ENCODE results near the gene PPIH.
"Not testable (repeated sequence)": the region's sequence is repeated elsewhere in the genome, so short reads cannot be mapped to it uniquely, and the experiment has no call there.

The PPIH gene

DNA sequence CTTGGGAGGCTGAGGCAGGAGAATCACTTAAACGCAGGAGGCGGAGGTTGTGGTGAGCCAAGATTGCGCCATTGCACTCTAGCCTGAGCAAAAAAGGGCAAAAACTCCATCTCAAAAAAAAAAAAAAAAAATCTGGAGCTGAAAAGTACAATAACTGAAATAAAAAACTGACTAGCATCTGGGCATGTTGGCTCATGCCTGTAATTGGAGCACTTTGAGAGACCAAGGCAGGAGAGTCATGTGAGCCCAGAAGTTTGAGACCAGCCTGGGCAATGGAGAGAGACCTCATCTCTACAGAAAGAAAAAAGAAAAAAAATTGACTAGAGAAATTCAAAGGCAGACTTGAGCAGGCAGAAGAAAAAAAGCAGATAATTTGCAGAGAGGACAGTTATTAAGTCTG lies 63.7 kb downstream of the PPIH start:
- H3K4me3 ChIP-seq (ENCODE audit: low read depth, low read length) = no peak overlapping the region
- TF ChIP-seq CTCF (IDR thresholded peaks at IDR 0.05; ENCODE audit: borderline replicate concordance, insufficient read depth, low read depth, low read length) = no peak

GRCh38 chr1:42722403-42722802 lies 64.2 kb downstream of the PPIH start:
- not testable (repeated sequence) for H3K4me3 ChIP-seq (ENCODE audit: low read depth, low read length)

DNA sequence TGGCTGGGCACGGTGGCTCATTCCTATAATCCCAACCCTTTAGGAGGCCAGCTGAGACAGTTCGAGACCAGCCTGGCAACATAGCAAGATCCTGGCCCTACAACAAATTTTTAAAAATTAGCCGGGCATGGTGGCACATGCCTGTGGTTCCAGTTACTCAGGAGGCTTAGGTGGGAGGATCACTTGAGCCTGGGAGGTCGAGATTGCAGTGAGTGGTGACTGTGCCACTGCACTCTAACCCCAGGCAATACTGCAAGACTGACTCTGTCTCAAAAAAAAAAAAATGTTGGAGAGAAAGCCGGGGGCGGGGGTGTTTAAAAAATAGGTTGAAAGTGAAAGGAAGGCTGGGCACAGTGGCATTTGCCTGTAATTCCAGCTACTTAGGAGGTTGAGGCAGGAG lies 65.3 kb downstream of the PPIH start:
- TF ChIP-seq CTCF (IDR thresholded peaks at IDR 0.05; ENCODE audit: borderline replicate concordance, insufficient read depth, low read depth, low read length) = no peak
- no peak overlapping the region for H3K4me3 ChIP-seq (ENCODE audit: low read depth, low read length)

DNA sequence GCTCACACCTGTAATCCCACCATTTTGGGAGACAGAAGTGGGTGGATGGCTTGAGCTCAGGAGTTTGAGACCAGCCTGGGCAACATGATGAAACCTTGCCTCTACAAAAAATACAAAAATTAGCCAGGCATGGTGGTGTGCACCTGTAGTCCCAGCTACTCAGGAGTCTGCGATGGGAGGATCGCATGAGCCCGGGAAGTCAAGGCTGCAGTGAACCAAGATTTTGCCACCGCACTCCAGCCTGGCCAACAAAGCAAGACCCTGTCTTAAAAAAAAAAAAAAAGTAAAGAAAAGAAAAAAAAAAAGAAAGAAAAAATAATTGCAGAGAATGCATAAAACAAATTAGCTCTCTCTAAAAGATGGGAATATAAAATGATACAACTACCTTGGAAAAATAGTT lies 67.6 kb downstream of the PPIH start:
- H3K4me3 ChIP-seq (ENCODE audit: low read depth, low read length) = not testable (repeated sequence)
